GF-D8 (cell line): Measurements from ENCODE around the gene SPACA9.

Source experiments
- DNase-seq: peaks from one replicate; lab custom pipeline; 2025; lab: John Stamatoyannopoulos, UW

The SPACA9 gene

GRCh38 chr9:132878695-132879456 is at the start of gene SPACA9:
SPACA9 (plus strand) TSS chr9:132878898; CDS start chr9:132883948, 5,050 bp downstream.
- no peak for DNase-seq

DNA sequence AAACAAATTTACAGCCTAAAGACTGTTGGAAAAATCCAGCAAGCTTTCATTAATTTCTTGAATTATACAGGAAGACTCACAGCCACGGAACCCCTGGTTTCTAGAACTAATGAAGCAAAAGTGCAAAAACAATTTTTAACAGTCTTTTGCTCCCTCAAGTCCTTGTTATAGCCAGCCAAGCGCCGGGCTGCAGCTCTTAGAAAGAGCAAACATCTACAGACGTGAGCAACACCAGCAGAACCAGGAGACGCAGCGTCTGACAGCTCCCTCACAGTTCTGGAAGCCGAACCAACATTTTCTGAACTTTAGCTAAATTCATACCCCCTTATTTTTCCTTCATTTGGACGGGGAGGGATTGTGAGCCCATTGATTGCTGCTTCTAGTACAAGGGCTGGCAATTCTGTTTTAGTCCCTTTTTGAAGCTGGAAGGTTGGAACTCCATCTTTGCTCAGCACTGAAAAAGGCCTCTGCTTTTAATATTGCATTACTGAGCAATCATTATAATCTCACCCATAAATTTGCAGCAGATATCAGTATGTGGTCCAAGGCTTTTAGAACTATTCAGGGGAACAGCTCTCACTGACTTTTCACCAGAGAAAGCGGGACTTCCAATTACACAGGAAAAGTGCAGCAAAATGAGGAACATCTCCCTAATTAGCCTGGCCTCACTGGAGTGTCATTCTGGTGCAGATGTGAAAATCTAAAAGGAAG is 46.4 kb upstream of the SPACA9 start:
- DNase-seq = no peak

GRCh38 chr9:132833550-132834121 is 45.1 kb upstream of the SPACA9 start:
- no peak for DNase-seq

DNA sequence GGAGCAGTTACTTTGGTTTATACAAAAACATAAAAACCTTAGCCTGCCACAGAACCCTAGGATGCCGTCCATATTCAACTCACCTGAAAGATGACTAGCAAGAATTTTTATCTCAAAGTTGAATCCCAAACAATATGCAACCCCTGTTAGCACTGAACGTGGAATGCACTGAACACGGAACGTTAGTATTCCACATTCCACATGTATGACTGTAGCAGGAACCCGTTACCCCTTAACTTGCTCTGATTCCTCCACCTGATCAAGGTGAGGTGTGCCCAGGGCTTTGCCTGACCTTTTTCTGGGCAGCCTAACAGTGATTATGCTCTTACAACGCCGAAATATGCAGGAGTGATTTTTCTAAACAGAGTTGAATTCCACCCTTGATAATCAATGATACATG is 44.4 kb upstream of the SPACA9 start:
- DNase-seq = no peak

DNA sequence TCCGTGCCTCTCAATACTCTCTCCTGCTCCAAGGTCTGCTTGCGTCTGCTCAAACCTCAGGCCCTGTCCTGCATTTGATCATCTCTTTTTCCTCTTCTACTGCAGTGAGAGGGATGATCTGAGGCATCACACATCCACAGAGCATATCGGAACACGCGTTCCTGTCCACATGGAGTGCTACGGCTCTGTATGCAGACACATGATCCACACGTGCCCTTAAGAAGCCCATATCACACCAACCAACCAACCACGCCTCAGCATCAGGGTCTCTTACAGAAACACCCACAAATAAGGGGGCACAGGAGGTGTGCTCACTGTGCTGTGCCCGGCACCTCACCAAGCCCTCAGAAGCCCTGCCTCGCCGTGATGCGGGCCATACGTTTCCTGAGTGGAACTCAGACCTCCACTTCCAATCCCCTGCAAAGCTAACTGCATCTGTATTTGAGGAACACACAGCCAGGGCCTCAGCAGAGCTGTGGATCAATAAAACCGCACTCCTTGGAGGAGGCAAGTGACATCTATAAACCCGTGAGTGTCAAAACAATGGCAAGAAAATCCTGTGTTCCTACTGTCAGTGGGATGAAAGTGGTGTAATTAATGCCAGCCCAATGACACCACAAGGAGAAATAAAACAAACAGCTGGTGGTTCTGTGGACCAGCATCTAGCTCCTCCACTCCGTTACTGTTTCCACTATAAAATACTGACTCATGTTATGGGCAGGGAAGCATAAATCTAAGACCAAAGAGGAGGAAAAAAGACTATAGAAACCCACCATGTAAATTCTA is 41.0 kb upstream of the SPACA9 start:
- no peak for DNase-seq

DNA sequence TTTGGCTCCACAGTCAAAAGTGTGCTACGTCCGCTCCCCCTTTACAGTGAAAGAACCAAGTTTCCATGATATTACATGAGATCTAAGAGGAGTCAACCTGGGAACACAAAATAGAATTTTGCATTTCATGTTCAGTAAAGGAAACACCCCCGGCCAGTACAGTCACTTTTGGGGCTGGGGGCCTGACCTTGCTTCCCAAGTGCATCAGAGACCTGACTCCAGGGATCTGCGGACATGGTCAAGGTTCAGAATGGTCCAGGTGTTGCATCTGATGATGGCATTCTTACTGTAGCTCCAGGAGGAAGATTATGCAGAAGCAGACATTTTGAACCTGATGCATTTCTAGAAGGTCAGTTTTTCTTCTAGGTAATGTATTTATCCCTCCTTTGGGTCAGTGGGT is 40.4 kb upstream of the SPACA9 start:
- DNase-seq = no peak

- no peak for DNase-seq
These were observed 37.7 kb upstream of the SPACA9 start for GRCh38 chr9:132840980-132841379.

GRCh38 chr9:132842124-132843044 is 36.3 kb upstream of the SPACA9 start:
- DNase-seq = no peak

GRCh38 chr9:132846109-132846917 is 32.4 kb upstream of the SPACA9 start:
- DNase-seq = no peak

GRCh38 chr9:132846918-132847515 is 31.7 kb upstream of the SPACA9 start:
- DNase-seq = no peak

GRCh38 chr9:132849185-132849706 is 29.5 kb upstream of the SPACA9 start:
- no peak for DNase-seq

- DNase-seq = no peak
These were observed 25.2 kb upstream of the SPACA9 start for GRCh38 chr9:132853482-132853881.

GRCh38 chr9:132854832-132855231 is 23.9 kb upstream of the SPACA9 start:
- no peak for DNase-seq

GRCh38 chr9:132855904-132856303 is 22.8 kb upstream of the SPACA9 start:
- DNase-seq = no peak

- no peak for DNase-seq
These were observed 21.7 kb upstream of the SPACA9 start for GRCh38 chr9:132857031-132857430.

DNA sequence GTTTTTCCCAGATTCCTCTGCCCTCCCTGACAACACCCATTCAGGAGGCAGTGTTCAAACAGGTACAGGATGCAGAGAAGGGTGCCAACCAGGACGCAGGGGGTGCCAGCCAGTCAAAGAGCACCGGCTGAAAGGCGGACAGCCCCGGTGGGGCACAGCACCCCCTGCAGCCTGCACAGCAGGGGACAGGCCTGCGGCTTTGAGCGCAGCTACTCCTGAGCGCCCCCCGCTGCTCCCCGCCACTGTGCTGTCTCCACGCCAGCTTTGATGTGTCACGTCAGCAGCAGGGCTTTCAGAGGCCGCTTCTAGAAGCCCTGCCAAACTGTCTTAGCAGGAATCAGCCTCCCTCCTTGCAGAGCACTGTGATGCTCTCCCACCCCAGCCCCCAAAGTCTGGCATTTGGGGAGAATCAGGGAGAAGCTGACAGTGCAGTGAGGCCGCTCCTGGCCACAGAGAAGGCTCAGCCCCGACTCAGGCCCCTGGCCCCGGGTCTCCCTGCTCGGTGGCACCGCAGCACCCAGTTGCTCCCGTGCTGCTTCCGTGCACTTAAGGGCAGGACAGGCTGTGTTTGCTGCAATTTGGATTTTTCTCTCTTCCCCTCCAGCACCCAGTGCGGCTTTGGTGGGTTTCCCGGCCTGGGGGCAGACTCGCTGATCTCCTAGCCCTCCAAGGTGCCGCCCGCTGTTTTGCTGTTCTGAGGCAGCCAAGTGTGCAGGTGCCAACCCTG is 20.9 kb upstream of the SPACA9 start:
- no peak for DNase-seq

DNA sequence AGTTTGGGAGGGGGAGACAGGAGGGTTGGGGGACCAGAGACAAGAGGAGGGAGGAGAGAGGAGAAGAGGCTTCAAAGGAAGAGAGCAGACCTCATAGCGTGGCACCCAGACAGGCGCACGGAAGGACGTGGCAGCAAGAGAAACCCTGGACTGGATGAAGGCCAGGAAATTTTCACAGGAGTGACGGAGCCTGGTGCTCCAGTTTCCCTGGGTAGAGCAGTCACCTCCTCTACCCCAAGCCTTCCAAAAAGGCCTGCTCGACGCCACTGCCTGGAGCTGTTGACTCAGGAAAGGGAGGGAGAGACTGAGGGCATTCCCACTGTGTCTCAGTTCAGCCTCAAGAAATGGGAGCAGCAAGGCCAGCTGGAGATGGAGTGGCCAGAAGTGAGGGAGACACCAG is 19.9 kb upstream of the SPACA9 start:
- no peak for DNase-seq

GRCh38 chr9:132861666-132862065 is 17.0 kb upstream of the SPACA9 start:
- DNase-seq = no peak

DNA sequence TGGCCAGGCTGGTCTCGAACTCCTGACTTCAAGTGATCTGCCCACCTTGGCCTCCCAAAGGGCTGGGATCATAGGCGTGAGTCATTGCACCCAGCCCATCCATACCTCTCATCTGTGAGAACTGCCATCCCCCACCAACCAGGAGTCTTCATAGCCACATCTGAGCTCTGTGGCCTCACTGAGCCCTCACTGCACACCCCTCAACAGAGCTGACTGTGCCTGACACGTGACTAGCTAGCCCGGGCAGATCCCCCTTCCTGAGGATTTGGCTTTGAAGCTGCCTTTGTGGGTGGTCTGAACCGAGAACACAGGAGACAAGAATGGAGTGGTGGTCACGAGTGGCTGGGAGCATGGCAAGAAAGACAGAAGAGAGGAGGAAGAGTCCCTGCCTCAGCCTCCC is 16.2 kb upstream of the SPACA9 start:
- DNase-seq = no peak
